ENCODE measurements around the gene BIN2. TPM values are rescaled to one million over a fixed set of nuclear protein-coding genes. Genes with fewer than 3 reads are reported as not detected.

Gene BIN2
- total RNA-seq, 4 donors from 2014 or later: 1.7 to 8.3 (median 2.9) TPM

DNA sequence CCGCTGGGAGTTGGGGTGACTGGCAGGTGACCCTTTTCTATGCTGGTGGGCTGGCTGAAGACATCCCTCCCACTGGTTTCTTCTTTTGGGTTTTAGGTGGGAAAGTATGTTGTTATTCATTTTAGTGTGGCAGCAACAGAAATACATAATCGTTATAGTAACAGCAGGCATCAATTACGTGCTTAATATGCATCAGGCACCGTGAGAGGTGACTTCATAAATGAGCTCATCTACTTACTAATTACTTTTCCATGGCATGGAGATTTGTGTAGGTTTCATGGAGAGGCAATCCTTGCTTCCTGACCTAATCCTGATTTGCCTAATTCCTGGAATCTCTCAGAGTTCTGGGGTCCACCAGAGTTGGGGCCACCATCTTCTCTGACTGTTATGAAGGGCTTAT lies 35.9 kb upstream of the BIN2 start:
- Histone ChIP-seq H3K4me3 (no peak overlapping the region), H3K36me3 (no peaks in the 10 kb centered on the region), H3K4me1 (no peaks in the 10 kb centered on the region), H3K27me3 (no peaks in the 10 kb centered on the region), H3K9me3 (no peaks in the 10 kb centered on the region), H3K27ac (replicated peaks in 1 of 4) (no peak overlapping the region)
- TF ChIP-seq POLR2A (IDR thresholded peaks at IDR 0.05; ENCODE audit: low read depth) (no peak), EP300 (IDR thresholded peaks at IDR 0.05) (no peak)
- intact Hi-C loops (cut with DNase I): no loop called here
- no peak for DNase-seq (ENCODE audit: extremely low spot score)
- WGBS: 95% methylated on average over 4 of the region's 4 CpGs

DNA sequence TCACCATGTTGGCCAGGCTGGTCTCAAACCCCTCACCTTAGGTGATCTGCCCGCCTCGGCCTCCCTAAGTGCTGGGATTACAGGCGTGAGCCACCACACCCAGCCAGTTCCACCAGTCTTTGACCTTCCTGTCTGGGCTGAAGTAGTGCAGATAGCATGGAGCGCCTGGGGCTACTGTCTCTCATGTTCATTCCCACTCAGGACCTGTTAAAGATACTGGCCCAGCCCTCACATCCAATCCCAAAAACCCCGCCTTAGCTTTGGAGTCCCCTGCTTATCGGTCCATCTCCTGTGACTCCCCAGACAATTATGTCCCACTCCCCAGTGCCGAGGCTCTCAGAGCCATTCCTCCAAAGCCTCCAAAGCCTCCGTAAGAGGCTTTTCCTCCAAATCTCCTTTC lies 34.5 kb upstream of the BIN2 start:
- Histone ChIP-seq H3K4me1 (no peaks in the 10 kb centered on the region), H3K27ac (replicated peaks in 1 of 4) (no peak overlapping the region), H3K4me3 (no peak overlapping the region), H3K9me3 (no peaks in the 10 kb centered on the region), H3K36me3 (no peaks in the 10 kb centered on the region), H3K27me3 (peaks cover 0 to 3% (median 0%) of the 10 kb centered on the region in 4 donors)
- DNase-seq (ENCODE audit: extremely low spot score): no peak
- TF ChIP-seq EP300 (IDR thresholded peaks at IDR 0.05) (no peak), POLR2AphosphoS5 (IDR thresholded peaks at IDR 0.05) (no peak), POLR2A (IDR thresholded peaks at IDR 0.05; ENCODE audit: low read depth) (no peak)
- TF ChIP-seq, protein P1, sequence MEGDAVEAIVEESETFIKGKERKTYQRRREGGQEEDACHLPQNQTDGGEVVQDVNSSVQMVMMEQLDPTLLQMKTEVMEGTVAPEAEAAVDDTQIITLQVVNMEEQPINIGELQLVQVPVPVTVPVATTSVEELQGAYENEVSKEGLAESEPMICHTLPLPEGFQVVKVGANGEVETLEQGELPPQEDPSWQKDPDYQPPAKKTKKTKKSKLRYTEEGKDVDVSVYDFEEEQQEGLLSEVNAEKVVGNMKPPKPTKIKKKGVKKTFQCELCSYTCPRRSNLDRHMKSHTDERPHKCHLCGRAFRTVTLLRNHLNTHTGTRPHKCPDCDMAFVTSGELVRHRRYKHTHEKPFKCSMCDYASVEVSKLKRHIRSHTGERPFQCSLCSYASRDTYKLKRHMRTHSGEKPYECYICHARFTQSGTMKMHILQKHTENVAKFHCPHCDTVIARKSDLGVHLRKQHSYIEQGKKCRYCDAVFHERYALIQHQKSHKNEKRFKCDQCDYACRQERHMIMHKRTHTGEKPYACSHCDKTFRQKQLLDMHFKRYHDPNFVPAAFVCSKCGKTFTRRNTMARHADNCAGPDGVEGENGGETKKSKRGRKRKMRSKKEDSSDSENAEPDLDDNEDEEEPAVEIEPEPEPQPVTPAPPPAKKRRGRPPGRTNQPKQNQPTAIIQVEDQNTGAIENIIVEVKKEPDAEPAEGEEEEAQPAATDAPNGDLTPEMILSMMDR (IDR thresholded peaks at IDR 0.05): no peak
- intact Hi-C loops (cut with DNase I): no loop called here
- 94% methylated on average over 8 of the region's 8 CpGs for WGBS

DNA sequence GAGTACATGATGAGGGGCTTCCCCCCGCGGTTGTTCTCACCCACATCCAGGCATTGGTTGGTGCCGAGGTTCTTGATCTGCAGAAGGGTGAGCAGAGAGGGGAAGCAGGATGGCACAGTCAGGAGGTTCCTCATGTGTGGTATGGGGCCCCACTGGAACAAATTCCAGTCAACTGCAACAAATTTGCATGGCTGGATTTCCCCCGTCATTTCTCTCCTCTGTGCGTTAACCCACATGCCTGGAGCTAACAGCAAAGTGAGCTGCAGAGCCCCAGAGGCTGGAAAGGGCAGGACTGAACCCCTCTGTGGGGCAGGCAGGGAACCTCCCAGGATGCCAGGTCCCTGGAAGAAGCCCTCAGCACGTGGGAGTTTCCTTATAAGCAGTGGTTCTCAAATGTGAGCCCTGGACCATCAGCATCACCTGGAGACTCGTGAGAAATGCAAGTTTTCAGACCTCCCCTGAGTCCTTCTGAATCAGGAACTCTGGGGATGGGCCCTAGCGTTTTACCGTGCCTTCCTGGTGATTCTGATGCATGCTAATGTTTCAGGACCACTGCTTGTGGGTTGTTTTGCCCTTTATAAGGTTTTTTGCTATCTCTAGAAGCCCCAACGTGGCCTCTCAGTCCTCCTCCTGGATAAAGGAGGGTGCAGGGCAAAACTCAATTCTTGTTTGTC lies 33.5 kb upstream of the BIN2 start:
- Histone ChIP-seq H3K4me3 (no peak overlapping the region), H3K27me3 (peaks cover 0 to 3% (median 0%) of the 10 kb centered on the region in 4 donors), H3K4me1 (no peaks in the 10 kb centered on the region), H3K9me3 (no peaks in the 10 kb centered on the region), H3K27ac (replicated peaks in 1 of 4) (no peak overlapping the region), H3K36me3 (no peaks in the 10 kb centered on the region)
- TF ChIP-seq EP300 (IDR thresholded peaks at IDR 0.05): no peak
- TF ChIP-seq POLR2AphosphoS5 (IDR thresholded peaks at IDR 0.05): no peak
- no peak for TF ChIP-seq POLR2A (IDR thresholded peaks at IDR 0.05; ENCODE audit: low read depth)
- TF ChIP-seq, protein P1 (IDR thresholded peaks at IDR 0.05): no peak
- intact Hi-C loops (cut with DNase I): no loop called here
- 90% methylated on average over 5 of the region's 10 CpGs for WGBS
- DNase-seq (ENCODE audit: extremely low spot score): no peak

DNA sequence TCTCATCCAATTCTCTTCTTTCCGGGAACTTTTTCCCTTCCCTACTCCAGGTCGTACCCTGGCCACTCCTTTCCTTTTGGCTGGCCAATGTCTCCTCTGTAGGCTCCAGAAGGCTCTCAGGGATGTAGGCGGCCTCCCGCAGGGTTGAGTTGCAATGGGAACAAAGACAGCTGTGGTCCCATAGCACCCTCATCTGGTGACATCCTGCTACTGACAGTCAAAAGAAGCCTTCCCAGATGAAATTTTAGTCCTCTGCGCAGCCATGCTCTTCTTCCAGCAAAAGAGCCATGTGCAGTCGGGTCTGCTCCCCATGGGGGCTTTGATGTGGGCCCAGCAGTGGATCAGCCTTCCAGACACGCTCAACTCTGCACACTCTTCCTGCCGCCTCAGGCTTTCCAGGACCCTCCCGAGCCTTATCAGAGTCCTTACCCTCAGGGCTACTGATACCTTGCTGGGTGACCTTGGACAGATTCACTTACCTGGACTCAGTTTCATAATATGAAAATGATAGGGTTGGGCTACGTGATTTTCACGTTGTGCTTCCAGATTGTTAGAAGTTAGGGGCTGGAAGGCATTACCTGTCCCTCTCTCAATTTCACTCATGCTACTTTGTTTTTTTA lies 28.0 kb upstream of the BIN2 start:
- H3K9me3 ChIP-seq: no peaks in the 10 kb centered on the region
- intact Hi-C loops (cut with DNase I): no loop called here
- peaks cover 0 to 3% (median 0%) of the 10 kb centered on the region in 4 donors for H3K27me3 ChIP-seq
- TF ChIP-seq, protein P1 (IDR thresholded peaks at IDR 0.05): peak; percentile 24 to 41 (median 26)
- TF ChIP-seq POLR2AphosphoS5 (IDR thresholded peaks at IDR 0.05) (no peak), EP300 (IDR thresholded peaks at IDR 0.05) (no peak)
- no peak overlapping the region for H3K4me3 ChIP-seq
- no peak for DNase-seq (ENCODE audit: extremely low spot score)
- no peak overlapping the region for H3K27ac ChIP-seq (replicated peaks in 1 of 4)
- H3K4me1 ChIP-seq: no peaks in the 10 kb centered on the region
- 65% methylated on average over 11 of the region's 11 CpGs for WGBS
- H3K36me3 ChIP-seq: no peaks in the 10 kb centered on the region

DNA sequence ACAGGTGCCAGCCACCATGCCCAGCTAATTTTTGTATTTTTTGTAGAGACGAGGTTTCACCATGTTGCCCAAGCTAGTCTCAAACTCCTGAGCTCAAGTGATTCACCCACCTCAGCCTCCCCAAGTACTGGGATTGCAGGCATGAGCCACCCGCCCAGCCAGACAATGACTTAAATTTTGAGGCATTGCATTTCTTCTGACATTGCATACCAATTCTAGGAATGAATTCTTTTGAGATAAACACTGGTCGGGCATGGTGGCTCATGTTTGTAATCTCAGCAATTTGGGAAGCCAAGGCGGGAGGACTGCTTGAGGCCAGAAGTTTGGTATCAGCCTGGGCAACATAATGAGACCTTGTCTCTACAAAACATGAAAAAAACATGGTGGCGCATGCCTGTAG lies 25.1 kb upstream of the BIN2 start:
- no peak overlapping the region for H3K4me3 ChIP-seq
- H3K27me3 ChIP-seq: no peaks in the 10 kb centered on the region
- no peak for DNase-seq (ENCODE audit: extremely low spot score)
- H3K36me3 ChIP-seq: no peaks in the 10 kb centered on the region
- no peak overlapping the region for H3K27ac ChIP-seq (replicated peaks in 1 of 4)
- no peaks in the 10 kb centered on the region for H3K4me1 ChIP-seq
- WGBS: 87% methylated on average over 5 of the region's 5 CpGs
- TF ChIP-seq POLR2AphosphoS5 (IDR thresholded peaks at IDR 0.05): no peak
- TF ChIP-seq, protein P1 (IDR thresholded peaks at IDR 0.05): no peak
- TF ChIP-seq EP300 (IDR thresholded peaks at IDR 0.05): no peak
- no peak for TF ChIP-seq POLR2A (IDR thresholded peaks at IDR 0.05; ENCODE audit: low read depth)
- H3K9me3 ChIP-seq: no peaks in the 10 kb centered on the region
- intact Hi-C loops (cut with DNase I): no loop called here
